ENCODE results near the gene EPHB2. TPM values are rescaled to one million over a fixed set of nuclear protein-coding genes. Genes with fewer than 3 reads are reported as not detected.

The EPHB2 gene
- total and polyA plus RNA-seq, 2 donors (not counting 1 experiment from before 2014, with no cell fraction given) = 0.07 to 0.39 TPM

DNA sequence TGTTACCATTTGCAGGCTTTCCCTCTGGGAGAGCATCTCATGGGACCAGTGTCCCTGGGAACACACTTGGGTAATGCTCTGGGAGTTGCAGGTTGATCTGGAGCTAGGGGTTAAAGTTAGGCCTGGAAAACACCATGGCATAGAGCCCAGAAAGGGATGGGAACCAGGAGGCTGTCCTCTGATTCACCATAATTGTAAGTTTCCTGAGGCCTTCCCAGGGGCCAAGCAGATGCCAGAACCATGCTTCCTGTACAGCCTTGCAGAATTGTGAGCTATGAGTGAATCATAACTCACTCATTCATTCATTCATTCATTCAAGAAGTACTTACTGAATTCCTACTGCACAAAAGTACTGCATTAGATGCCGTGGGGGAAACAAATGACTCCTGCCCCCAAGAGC, 212.0 kb downstream of the EPHB2 start:
- no peaks in the 10 kb centered on the region for H3K36me3 ChIP-seq (replicated peaks in 1 of 2; ENCODE audit: control extremely low read depth in 1 of 2, control insufficient read depth in 1 of 2, extremely low read depth in 1 of 2, insufficient read depth in 2 of 2, low read length in 1 of 2)
- H3K4me3 ChIP-seq (ENCODE audit: control extremely low read depth in 1 of 5, extremely low read depth in 1 of 5, insufficient read depth in 1 of 5, low read depth in 2 of 5, low read length in 4 of 5) = no peak overlapping the region
- ATAC-seq (ENCODE audit: low read depth) = no peak
- TF ChIP-seq, protein P1, sequence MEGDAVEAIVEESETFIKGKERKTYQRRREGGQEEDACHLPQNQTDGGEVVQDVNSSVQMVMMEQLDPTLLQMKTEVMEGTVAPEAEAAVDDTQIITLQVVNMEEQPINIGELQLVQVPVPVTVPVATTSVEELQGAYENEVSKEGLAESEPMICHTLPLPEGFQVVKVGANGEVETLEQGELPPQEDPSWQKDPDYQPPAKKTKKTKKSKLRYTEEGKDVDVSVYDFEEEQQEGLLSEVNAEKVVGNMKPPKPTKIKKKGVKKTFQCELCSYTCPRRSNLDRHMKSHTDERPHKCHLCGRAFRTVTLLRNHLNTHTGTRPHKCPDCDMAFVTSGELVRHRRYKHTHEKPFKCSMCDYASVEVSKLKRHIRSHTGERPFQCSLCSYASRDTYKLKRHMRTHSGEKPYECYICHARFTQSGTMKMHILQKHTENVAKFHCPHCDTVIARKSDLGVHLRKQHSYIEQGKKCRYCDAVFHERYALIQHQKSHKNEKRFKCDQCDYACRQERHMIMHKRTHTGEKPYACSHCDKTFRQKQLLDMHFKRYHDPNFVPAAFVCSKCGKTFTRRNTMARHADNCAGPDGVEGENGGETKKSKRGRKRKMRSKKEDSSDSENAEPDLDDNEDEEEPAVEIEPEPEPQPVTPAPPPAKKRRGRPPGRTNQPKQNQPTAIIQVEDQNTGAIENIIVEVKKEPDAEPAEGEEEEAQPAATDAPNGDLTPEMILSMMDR (IDR thresholded peaks at IDR 0.05) = no peak
- TF ChIP-seq EZH2 (IDR thresholded peaks at IDR 0.05; ENCODE audit: borderline replicate concordance, insufficient read depth, low read depth, low read length, poor library complexity, severe bottlenecking) = no peak
- WGBS (ENCODE audit: insufficient coverage) = 100% methylated on average over 1 of the region's 1 CpG
- no peak overlapping the region for H3K4me2 ChIP-seq (replicated peaks; ENCODE audit: low read depth, low read length, poor library complexity, severe bottlenecking)
- no peaks in the 10 kb centered on the region for H3K27me3 ChIP-seq (replicated peaks in 1 of 4; ENCODE audit: control extremely low read depth in 1 of 4, control insufficient read depth in 3 of 4, insufficient read depth in 4 of 4, low read length in 3 of 4)
- Mint-ChIP-seq H3K4me3 (no peak overlapping the region), H3K4me1 (no peaks in the 10 kb centered on the region), H3K27ac (no peak overlapping the region), H3K9me3 (ENCODE audit: insufficient read depth) (no peaks in the 10 kb centered on the region), H3K27me3 (peaks cover 19% of the 10 kb centered on the region)
- ChIA-PET POLR2A (no interaction called here), CTCF (no interaction called here)
- no peak overlapping the region for H2AFZ ChIP-seq (ENCODE audit: insufficient read depth, low read depth, low read length, poor library complexity, severe bottlenecking)
- H3K9ac ChIP-seq (ENCODE audit: low read length) = no peak overlapping the region
- no peaks in the 10 kb centered on the region for H4K20me1 ChIP-seq (ENCODE audit: control insufficient read depth, insufficient read depth, low read length, poor library complexity, severe bottlenecking)
- H3K9me3 ChIP-seq (ENCODE audit: control extremely low read depth in 1 of 3, control insufficient read depth in 2 of 3, insufficient read depth in 1 of 3, low read length in 2 of 3) = no peaks in the 10 kb centered on the region
- intact Hi-C loops (cut with micrococcal nuclease) = no loop called here
- H3K27ac ChIP-seq (ENCODE audit: low read length in 2 of 2) = no peak overlapping the region
- no peaks in the 10 kb centered on the region for H3K79me2 ChIP-seq (ENCODE audit: control insufficient read depth, insufficient read depth, low read length)
- no peaks in the 10 kb centered on the region for H3K4me1 ChIP-seq (ENCODE audit: control insufficient read depth in 2 of 2, insufficient read depth in 2 of 2, low read length in 2 of 2)
- no peak for DNase-seq

DNA sequence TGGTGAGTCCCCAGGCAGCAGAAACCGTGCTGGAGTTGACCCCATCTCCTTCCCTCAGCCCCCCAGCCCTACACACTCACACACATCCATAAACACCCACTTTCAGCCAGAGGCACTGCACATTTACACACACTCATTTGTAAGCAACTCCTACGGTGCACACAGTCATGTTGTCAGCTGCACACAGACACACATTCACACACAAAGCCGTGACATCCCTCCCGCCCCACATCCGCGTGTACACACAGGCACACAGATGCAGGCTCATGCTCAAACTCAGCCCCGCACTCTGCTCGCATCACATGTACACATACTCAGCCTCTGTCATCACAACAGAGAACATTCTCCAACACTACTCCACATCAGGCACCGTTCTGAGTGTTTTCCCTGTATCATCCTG, 214.5 kb downstream of the EPHB2 start:
- Mint-ChIP-seq H3K4me1 (no peaks in the 10 kb centered on the region), H3K9me3 (ENCODE audit: insufficient read depth) (no peaks in the 10 kb centered on the region), H3K27me3 (peaks cover 17% of the 10 kb centered on the region), H3K4me3 (no peak overlapping the region), H3K27ac (no peak overlapping the region)
- DNase-seq (no peak), ATAC-seq (ENCODE audit: low read depth) (no peak)
- intact Hi-C loops (cut with micrococcal nuclease) = no loop called here
- Histone ChIP-seq H3K9me3 (ENCODE audit: control extremely low read depth in 1 of 3, control insufficient read depth in 2 of 3, insufficient read depth in 1 of 3, low read length in 2 of 3) (no peaks in the 10 kb centered on the region), H3K27ac (ENCODE audit: low read length in 2 of 2) (no peak overlapping the region), H3K36me3 (replicated peaks in 1 of 2; ENCODE audit: control extremely low read depth in 1 of 2, control insufficient read depth in 1 of 2, extremely low read depth in 1 of 2, insufficient read depth in 2 of 2, low read length in 1 of 2) (no peaks in the 10 kb centered on the region), H3K4me3 (ENCODE audit: control extremely low read depth in 1 of 5, extremely low read depth in 1 of 5, insufficient read depth in 1 of 5, low read depth in 2 of 5, low read length in 4 of 5) (no peak overlapping the region), H4K20me1 (ENCODE audit: control insufficient read depth, insufficient read depth, low read length, poor library complexity, severe bottlenecking) (no peaks in the 10 kb centered on the region), H3K4me2 (replicated peaks; ENCODE audit: low read depth, low read length, poor library complexity, severe bottlenecking) (no peak overlapping the region), H3K9ac (ENCODE audit: low read length) (no peak overlapping the region), H3K27me3 (replicated peaks in 1 of 4; ENCODE audit: control extremely low read depth in 1 of 4, control insufficient read depth in 3 of 4, insufficient read depth in 4 of 4, low read length in 3 of 4) (no peaks in the 10 kb centered on the region), H2AFZ (ENCODE audit: insufficient read depth, low read depth, low read length, poor library complexity, severe bottlenecking) (no peak overlapping the region), H3K4me1 (ENCODE audit: control insufficient read depth in 2 of 2, insufficient read depth in 2 of 2, low read length in 2 of 2) (no peaks in the 10 kb centered on the region), H3K79me2 (ENCODE audit: control insufficient read depth, insufficient read depth, low read length) (no peaks in the 10 kb centered on the region)
- ChIA-PET POLR2A (no interaction called here), CTCF (no interaction called here)
- 83% methylated on average over 8 of the region's 9 CpGs for WGBS (ENCODE audit: insufficient coverage)
- TF ChIP-seq, protein P1 (IDR thresholded peaks at IDR 0.05) = no peak
- TF ChIP-seq EZH2 (IDR thresholded peaks at IDR 0.05; ENCODE audit: borderline replicate concordance, insufficient read depth, low read depth, low read length, poor library complexity, severe bottlenecking) = no peak

Measured in B cell (primary cell).